Adrenal gland (tissue), 5 donors: ENCODE results near the gene MINAR1.

ENCODE experiments used
- POLR2A ChIP-seq, 2 donors: fragments of 450-650 bp; IDR thresholded peaks; one replicate each; pipeline ENCODE4 v1.6.1; 2017; ENCODE audit warnings: antibody characterized with exemption in 2 of 2, mild to moderate bottlenecking in 2 of 2, moderate library complexity in 1 of 2
- TF ChIP-seq, protein P1 (sequence below), 6 experiments: fragments of 450-650 bp in 4 of 6; fragments of 200-600 bp in 2 of 6; sonication (generic) in 1 of 6; IDR thresholded peaks; 1 replicate in 5 of 6; 2 replicates in 1 of 6; pipeline versions ENCODE4 v1.5.1 to v1.8.0; 2016 to 2021; ENCODE audit warnings: antibody characterized with exemption in 6 of 6, mild to moderate bottlenecking in 2 of 6, moderate library complexity in 1 of 6
- donor health status: DM: no; HTN: no; CAD: no.

DNA sequence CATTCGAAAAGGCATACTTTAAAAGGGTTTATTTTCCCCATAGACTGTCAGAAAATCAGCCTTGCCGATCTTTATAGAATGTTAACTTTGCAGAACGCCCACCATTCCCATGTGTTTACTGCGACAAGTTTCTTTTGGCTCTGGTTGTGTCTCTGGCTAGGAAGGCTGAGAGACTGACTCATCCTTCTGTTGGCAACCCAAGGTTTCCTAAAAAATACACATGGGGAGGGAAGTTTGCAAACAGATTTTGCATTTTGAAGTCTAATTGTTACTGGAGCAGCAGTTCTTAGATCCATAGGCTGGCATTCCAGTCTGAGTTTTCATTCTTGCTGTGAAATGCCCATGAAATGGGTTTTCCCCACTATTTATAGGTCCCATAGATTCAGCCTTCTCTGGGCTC, 37.9 kb upstream of the MINAR1 start:
- no peak for TF ChIP-seq POLR2A (IDR thresholded peaks at IDR 0.05)
- TF ChIP-seq, protein P1, sequence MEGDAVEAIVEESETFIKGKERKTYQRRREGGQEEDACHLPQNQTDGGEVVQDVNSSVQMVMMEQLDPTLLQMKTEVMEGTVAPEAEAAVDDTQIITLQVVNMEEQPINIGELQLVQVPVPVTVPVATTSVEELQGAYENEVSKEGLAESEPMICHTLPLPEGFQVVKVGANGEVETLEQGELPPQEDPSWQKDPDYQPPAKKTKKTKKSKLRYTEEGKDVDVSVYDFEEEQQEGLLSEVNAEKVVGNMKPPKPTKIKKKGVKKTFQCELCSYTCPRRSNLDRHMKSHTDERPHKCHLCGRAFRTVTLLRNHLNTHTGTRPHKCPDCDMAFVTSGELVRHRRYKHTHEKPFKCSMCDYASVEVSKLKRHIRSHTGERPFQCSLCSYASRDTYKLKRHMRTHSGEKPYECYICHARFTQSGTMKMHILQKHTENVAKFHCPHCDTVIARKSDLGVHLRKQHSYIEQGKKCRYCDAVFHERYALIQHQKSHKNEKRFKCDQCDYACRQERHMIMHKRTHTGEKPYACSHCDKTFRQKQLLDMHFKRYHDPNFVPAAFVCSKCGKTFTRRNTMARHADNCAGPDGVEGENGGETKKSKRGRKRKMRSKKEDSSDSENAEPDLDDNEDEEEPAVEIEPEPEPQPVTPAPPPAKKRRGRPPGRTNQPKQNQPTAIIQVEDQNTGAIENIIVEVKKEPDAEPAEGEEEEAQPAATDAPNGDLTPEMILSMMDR (IDR thresholded peaks at IDR 0.05) = no peak
